Measurements from ENCODE around the gene HOXD11.

The HOXD11 gene

GRCh38 chr2:176147210-176147799 lies 40.2 kb downstream of the HOXD11 start:
- no peak for DNase-seq (ENCODE audit: low read depth in 2 of 3, low spot score in 1 of 3)

GRCh38 chr2:176147800-176148496 lies 40.9 kb downstream of the HOXD11 start:
- DNase-seq (ENCODE audit: low read depth in 2 of 3, low spot score in 1 of 3) = no peak

GRCh38 chr2:176148751-176149421 lies 41.8 kb downstream of the HOXD11 start:
- no peak for DNase-seq (ENCODE audit: low read depth in 2 of 3, low spot score in 1 of 3)

- no peak for DNase-seq (ENCODE audit: low read depth in 2 of 3, low spot score in 1 of 3)
These were observed 42.4 kb downstream of the HOXD11 start for GRCh38 chr2:176149481-176149938.

DNA sequence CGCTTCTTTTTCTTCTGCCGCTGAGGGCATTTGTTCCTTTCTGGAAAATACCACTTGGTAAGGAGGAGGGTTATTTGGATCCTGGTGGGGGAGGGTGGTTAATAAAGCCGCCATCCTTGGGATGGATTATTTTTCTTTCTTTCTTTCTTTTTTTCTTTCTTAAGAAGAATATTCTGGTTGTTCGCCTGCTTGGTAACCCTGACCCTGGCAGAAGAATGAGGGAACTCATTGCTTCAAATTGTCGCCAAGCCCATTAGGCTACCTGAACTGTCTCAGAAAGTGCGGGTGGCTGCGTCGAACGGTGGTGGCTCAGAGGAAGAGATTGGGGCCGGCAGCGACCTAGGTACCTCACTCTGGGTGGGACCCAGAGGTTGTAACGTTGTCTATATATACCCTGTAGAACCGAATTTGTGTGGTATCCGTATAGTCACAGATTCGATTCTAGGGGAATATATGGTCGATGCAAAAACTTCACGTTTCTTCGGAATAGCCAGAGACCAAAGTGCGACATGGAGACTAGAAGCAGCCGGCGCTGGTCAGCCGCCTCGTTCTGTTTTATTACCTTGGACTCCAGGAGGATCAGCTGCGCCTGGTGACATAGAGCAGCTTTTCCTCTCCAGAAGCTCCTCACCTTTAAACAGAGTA lies 43.0 kb downstream of the HOXD11 start:
- no peak for DNase-seq (ENCODE audit: low read depth in 2 of 3, low spot score in 1 of 3)

- no peak for DNase-seq (ENCODE audit: low read depth in 2 of 3, low spot score in 1 of 3)
These were observed 43.7 kb downstream of the HOXD11 start for GRCh38 chr2:176150584-176151441.

DNA sequence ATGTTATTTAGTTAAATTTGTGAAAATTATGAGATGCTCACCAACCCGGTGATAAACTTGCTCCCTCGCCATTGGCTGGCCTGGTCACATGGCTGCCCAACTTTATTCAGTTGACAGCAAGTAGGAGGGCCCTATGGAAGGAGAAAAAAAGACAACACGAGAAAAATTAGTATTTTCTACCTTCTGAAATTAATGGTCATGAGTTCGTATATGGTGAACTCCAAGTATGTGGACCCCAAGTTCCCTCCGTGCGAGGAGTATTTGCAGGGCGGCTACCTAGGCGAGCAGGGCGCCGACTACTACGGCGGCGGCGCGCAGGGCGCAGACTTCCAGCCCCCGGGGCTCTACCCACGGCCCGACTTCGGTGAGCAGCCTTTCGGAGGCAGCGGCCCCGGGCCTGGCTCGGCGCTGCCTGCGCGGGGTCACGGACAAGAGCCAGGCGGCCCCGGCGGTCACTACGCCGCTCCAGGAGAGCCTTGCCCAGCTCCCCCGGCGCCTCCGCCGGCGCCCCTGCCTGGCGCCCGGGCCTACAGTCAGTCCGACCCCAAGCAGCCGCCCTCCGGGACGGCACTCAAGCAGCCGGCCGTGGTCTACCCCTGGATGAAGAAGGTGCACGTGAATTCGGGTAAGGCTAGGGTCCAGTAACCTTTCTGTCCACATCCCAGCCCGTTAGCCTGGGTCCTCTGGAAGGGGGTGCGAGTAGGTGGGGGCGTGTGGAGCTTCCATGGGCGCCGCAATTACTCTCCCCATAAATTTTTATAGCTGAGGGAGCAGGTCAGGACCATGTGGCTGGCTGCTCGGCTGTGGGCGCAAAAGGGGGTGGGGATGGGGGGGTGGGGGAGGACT lies 44.6 kb downstream of the HOXD11 start, which contains the start of gene HOXD4:
TSS of gene HOXD4 (plus strand) at position 109 of the 846 bp plus-strand sequence. CDS start at position 193, 84 bp downstream.
- no peak for DNase-seq (ENCODE audit: low read depth in 2 of 3, low spot score in 1 of 3)

DNA sequence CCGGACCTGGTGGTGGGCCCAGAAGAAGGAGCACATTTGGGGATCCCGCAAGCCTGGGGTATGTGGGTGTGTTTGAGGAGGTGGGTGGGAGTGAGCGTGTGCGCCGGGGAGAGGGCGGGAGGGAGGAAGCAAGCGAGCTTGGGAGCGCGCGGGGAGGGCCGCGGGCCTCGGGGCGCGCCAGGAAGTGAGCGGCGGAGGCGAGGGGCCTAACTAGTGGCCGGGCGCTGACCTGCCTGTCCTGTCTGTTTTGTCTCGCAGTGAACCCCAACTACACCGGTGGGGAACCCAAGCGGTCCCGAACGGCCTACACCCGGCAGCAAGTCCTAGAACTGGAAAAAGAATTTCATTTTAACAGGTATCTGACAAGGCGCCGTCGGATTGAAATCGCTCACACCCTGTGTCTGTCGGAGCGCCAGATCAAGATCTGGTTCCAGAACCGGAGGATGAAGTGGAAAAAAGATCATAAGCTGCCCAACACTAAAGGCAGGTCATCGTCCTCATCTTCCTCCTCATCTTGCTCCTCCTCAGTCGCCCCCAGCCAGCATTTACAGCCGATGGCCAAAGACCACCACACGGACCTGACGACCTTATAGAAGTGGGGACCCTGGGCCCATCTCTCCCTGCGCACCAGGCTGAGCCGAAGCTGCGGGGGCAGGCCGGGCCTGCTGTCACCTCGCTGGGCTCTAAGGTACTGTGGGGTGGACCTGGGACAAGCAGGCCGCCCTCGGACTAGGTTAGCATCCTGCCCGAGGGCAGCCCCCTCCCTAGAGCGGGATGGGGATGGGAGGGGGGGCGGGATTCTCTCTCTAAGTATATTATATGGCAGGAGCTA lies 45.5 kb downstream of the HOXD11 start:
- no peak for DNase-seq (ENCODE audit: low read depth in 2 of 3, low spot score in 1 of 3)

GRCh38 chr2:176154576-176155252 lies 47.6 kb downstream of the HOXD11 start:
- no peak for DNase-seq (ENCODE audit: low read depth in 2 of 3, low spot score in 1 of 3)

DNA sequence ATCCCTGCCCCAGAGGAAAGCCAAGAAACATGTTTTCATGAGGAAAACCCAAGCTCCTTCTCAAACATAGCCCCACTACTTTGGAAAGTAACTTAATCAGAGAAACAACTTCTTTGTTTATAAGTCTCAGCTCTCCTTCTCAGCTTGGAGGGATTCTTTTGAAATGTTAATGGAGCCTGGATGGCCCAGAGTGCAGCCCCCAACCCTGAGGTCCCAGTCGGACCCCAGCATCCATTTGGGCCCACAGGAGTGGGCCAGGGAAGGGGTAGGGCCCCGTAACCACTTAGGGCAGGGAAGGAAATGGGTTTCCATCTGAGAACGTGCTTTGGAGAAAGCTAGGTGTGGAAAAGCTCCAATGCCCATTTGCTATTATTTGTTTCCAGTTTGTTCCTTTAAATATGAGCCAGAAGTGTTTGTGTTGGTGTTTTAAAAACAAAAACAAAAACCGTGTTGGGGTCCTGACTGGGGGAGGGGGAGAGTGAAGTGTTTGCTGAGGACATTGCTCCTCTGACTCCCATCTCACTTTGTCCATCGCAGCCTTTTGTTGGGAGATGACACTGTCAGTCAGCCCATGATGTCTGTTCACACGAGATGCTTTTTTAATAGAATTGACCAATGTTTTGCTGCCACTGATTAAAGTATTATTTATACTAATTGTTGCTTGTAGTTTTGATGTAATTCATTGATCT lies 48.4 kb downstream of the HOXD11 start:
- no peak for DNase-seq (ENCODE audit: low read depth in 2 of 3, low spot score in 1 of 3)

GRCh38 chr2:176156301-176156806 lies 49.3 kb downstream of the HOXD11 start:
- no peak for DNase-seq (ENCODE audit: low read depth in 2 of 3, low spot score in 1 of 3)

- no peak for DNase-seq (ENCODE audit: low read depth in 2 of 3, low spot score in 1 of 3)
These were observed 49.9 kb downstream of the HOXD11 start, which contains the start of gene HOXD3 for GRCh38 chr2:176156807-176157498. Gene HOXD3 (plus strand): TSS chr2:176157307. CDS start chr2:176169115, 11,808 bp downstream.

DNA sequence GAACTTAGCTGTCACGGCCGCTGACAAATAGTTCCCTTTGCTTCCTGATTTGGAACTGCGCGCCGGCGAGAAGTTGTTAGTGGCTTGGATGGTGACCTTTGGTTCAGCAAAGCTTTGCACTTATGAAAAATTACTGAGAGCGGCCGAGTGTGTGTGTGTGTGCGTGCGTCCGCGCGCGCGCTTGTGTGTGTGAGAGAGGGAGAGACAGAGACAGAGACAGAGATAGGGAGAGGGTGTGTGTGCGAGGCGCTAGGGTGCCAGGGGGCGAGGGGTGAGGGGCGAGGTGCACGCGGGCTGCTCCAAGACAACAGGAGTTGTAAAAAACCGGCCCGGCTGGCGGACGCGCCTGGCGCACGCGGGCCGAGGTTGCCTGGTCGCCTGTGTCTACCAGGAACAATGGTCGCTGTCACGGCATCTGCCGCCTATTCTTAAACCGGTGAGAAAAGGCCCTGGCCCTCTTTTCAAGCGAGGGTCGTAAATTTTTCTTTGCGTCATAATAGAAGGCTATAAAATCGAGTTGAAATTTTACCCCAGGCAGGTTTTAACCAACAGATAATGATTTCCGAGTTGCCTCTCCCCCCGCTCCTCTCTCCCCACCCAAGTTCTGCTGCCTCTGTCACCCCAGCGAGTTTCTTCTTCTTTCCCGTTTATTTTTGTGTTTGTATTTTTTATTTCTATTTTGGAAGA lies 50.6 kb downstream of the HOXD11 start:
- DNase-seq (ENCODE audit: low read depth in 2 of 3, low spot score in 1 of 3) = no peak

GRCh38 chr2:176158186-176158591 lies 51.1 kb downstream of the HOXD11 start:
- DNase-seq (ENCODE audit: low read depth in 2 of 3, low spot score in 1 of 3) = no peak

GRCh38 chr2:176158855-176159662 lies 52.0 kb downstream of the HOXD11 start:
- no peak for DNase-seq (ENCODE audit: low read depth in 2 of 3, low spot score in 1 of 3)
